ENCODE results near the gene DAGLA.

DNA sequence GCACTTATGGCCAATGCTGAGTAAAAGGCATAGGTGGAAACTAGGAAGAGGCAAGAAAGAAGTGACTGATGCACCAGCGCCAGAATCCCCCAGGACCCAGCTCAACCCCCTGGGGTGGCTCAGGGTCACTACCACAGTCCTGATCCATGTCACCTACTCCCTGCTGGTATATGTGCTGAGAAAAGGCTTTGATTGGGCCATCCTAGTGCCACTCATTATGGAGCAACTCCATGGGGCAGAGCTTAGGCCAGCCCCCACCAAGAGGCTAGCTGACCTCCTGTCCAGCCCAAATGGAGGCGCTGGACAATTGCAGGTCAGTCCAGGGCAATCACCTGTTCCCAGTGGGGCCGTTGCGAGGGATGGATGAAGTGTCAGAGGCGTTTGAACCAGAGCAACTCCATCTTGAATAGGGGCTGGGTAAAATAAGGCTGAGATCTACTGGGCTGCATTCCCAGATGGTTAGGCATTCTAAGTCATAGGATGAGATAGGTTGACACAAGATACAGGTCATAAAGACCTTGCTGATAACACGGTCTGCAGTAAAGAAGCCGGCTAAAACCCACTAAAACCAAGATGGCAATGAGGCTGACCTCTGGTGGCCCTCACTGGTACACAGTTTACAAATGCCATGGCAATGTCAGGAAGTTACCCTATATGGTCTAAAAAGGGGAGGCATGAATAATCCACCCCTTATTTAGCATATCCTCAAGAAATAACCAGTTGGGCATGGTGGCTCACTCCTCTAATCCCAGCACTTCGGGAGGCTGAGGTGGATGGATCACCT is 20.6 kb upstream of the DAGLA start:
- TF ChIP-seq, protein P1, sequence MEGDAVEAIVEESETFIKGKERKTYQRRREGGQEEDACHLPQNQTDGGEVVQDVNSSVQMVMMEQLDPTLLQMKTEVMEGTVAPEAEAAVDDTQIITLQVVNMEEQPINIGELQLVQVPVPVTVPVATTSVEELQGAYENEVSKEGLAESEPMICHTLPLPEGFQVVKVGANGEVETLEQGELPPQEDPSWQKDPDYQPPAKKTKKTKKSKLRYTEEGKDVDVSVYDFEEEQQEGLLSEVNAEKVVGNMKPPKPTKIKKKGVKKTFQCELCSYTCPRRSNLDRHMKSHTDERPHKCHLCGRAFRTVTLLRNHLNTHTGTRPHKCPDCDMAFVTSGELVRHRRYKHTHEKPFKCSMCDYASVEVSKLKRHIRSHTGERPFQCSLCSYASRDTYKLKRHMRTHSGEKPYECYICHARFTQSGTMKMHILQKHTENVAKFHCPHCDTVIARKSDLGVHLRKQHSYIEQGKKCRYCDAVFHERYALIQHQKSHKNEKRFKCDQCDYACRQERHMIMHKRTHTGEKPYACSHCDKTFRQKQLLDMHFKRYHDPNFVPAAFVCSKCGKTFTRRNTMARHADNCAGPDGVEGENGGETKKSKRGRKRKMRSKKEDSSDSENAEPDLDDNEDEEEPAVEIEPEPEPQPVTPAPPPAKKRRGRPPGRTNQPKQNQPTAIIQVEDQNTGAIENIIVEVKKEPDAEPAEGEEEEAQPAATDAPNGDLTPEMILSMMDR (IDR thresholded peaks at IDR 0.05), result no peak
- no peak for TF ChIP-seq EP300 (IDR thresholded peaks at IDR 0.05)
- no peak for TF ChIP-seq POLR2A (IDR thresholded peaks at IDR 0.05)
- no peak for TF ChIP-seq POLR2AphosphoS5 (IDR thresholded peaks at IDR 0.05)
